GM10847 (cell line): ENCODE data around the gene UBASH3B.

ENCODE experiments used
- POLR2A ChIP-seq: IDR thresholded peaks from 2 replicates; pipeline ENCODE4 v1.6.1; 2011; ENCODE audit not compliant: insufficient read length; ENCODE audit errors: extremely low read depth

UBASH3B gene

DNA sequence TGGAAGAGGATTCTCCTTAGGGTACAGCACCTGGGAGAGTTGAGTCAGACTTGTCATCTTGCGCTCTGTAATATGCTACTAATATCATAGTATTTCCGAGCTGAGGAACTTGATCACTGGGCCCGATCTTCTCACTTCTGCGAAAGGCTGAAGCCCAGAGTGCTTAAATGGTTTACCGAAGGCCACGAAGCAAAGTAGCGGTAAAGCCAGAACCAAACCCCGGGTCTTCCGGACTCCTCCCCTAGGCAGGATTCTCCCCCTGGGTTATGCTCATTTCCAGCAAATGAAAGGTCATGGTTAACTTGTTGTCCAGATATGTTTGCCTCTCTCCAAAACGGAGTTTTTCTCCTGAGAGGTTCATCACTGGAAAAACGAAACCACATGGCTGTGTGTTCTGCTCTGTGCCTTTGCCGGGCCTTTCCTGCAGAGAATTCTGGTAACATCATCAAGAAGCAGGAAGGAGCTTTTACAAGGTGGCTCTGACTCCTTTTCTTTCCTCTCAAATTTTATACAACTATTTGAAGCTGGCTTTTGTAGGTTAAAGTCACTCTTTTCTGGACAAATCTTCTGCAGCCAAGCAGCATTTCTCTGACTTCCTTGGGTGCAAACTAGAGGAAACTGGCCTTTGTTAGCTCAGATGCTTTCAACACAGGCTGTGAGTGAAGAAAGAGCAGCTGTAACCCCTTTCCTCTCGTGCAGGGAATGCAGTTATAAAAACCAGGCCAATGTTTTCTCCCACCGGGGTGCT lies 35.5 kb downstream of the UBASH3B start:
- no peak for TF ChIP-seq POLR2A

- no peak for TF ChIP-seq POLR2A
Measured at GRCh38 chr11:122691549-122692150, 36.1 kb downstream of the UBASH3B start.

DNA sequence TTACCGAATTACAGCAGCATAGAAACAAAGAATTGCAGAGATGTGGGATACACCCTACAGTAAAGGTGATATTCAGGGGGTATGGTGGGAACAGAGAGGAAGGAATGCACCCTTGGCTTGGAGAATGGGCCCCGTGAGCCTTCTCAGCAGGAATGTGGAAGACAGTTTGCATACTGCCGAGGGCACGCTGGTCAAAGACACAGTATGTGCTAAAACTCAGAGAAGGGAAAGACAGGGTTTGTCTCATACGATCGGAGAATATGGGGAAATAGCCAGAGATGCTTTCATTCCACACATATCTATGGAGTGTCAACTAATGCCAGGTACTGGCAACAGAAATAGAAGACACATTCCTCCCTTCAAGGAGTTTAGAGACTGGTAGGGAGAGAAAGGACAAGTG lies 36.9 kb downstream of the UBASH3B start:
- no peak for TF ChIP-seq POLR2A

DNA sequence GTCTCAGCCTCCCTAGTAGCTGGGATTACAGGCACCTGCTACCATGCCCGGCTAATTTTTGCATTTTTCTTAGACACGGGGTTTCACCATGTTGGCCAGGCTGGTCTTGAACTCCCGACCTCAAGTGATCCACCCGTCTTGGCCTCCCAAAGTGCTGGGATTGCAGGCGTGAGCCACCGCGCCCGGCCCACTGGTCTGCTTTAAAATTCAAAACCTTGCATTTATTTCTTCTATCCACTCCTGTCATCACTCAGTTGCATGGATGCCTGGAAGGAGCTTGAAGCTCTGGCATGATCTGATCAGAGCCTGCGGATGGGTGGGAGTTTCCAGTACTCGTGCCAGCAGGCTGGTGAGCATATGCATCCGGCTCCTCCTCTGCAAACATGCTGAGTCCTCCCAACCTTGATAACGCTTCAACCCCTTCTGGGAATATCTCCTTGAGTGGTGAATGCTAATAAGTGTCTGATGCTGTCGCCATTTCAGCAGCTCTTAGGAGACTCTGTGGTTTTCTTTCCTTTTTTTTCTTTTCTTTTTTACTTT lies 39.6 kb downstream of the UBASH3B start:
- TF ChIP-seq POLR2A: no peak

GRCh38 chr11:122696662-122697061 lies 41.1 kb downstream of the UBASH3B start:
- no peak for TF ChIP-seq POLR2A

GRCh38 chr11:122697636-122698167 lies 42.2 kb downstream of the UBASH3B start:
- TF ChIP-seq POLR2A: no peak

- no peak for TF ChIP-seq POLR2A
Measured at GRCh38 chr11:122698392-122698791, 42.9 kb downstream of the UBASH3B start.

GRCh38 chr11:122700666-122701065 lies 45.1 kb downstream of the UBASH3B start:
- TF ChIP-seq POLR2A: no peak

DNA sequence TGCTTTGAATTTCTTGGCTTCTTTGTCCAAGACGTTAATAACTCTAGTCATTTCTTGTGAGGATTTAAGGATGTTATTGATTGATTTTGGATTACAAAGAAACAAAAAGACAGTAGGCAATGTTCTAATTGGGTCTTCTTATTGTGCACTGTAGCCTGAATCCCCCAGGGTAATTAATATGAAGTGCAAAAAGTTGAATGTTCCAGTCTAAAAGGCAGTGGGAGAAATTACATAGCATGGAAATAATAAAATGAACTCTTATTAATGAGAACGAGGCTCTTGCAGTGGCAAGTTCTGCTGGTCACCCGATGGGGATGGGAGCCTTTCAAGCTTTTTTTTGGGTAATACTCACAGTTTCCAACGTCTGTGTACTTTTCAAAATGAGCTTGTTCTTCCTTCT lies 45.6 kb downstream of the UBASH3B start:
- TF ChIP-seq POLR2A: no peak

DNA sequence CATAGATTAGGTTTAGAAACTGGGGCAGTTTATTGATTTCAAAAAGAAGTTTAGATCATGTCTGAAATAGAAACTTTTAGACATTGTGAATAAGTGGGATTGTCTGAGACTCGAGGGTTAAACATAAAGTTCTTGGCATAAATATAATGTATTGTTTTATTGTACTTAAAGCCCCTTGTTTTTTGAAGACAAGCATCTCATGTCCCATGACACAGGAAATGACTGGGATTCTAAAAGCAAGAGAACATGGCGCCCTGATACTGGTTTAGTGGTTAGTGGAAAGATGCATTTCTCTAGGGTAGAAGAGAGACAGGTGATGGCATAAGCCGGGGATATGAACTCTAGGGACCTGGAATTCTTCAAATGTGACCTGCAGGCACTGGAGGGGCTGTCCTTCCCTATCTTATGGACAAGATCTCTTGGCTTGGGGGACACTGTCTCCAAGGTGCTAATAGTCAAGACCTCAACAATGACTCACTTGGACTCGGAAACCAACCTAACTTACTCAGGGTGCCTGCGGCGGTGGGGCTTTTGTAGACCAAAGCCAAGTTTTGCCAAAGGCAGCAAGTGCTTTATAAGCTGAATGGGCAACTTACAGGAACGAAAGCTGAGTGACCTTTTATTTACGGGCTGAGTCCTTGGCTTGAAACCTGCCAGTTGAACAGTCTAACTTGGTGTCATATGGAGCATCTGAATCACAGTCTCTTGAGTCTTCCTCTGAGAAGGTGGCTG lies 48.2 kb downstream of the UBASH3B start:
- TF ChIP-seq POLR2A: no peak

DNA sequence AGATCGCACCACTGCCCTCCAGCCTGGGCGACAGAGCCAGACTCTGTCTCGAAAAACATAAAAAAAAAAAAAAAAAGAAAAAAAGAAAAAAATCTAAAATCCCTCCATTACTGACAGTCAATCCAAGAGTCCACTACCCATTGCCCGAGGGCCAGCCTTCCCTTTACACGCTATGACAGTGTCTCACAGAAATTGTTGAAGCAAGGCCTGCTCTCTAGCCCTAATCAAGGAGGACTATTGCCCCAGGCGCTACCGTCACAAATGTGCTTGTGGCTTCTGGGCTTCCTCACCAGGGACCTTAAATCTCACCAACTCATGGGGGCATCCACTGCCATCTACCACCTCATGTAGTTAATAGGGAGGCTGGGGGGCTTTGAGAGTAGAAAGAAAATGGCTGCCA lies 49.9 kb downstream of the UBASH3B start:
- TF ChIP-seq POLR2A: no peak

DNA sequence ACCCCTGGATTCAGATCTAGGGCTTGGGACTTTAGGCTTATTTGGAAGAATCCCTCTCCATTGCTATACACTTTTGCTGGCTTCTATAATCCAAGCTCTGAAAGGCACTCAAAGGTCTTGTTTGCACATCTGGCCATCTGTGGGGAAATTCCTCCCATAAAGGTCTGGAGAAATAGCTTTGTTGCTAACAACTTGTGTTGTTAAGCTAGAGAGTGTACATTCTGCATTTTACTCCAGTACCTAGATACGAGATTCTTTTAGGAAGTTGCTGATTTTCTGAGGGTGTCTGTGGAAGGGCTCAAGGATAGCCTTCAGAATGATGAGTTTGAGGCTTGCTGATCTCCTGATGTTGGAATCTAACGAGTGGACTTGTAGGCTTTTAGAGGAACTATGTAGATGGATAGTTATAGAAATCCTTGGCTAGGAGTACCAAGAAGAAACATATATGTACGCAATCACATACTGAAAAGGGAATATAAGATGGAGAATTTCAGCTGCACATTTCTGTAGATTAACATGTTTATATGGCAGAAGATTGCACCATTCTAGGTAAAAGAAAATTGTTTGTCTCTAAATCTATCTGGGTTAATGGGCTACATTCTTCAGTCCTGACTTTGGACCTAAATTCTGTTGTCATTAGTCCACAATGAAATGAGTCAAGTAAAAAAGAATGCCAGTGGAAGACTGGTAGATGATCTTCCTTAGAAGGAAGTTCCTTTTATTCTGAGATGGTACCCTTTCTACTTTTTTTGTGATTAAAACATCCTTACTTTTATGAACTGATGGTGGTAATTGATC lies 51.0 kb downstream of the UBASH3B start:
- no peak for TF ChIP-seq POLR2A

DNA sequence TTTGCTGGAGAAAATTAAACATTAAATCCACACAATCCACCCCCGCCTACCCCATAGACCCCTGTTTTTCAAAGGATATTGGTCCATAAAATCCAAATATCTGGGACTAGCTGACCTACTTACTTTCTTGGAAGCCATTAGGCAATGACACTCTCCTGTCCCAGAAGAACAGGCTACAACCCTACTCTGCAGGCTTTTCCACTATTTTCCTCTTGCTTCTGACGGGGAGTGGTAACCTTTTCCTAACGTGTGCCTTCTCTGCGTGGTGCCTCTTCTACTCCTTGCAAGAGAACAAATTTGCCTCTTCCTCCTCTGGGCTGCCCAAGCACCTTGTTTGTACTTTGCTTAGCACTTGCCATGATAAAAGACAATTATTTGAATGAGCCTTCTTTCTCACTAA lies 51.6 kb downstream of the UBASH3B start:
- TF ChIP-seq POLR2A: no peak

- no peak for TF ChIP-seq POLR2A
Measured at GRCh38 chr11:122707901-122708300, 52.4 kb downstream of the UBASH3B start.
